ENCODE results near the gene RNF180.

Gene RNF180

DNA sequence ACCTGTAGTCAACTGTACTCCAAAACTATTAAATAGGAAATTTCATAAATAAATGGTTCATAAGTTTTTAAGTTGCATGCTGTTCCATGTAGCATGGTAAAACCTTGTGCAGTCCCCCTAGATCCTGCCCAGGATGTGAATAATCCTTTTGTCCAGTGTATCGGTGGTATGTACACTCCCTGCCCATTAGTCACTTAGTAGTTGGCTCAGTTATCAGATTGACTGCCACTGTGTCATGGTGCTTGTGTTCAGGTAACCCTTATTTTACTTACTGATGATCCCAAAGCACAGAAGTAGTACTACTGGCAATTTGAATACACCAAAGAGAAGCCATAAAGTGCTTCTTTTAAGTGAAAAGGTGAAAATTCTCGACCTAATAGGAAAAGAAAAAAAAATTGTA lies 134.2 kb downstream of the RNF180 start:
- H3K36me3 ChIP-seq (ENCODE audit: insufficient read depth, low read length): no peaks in the 10 kb centered on the region
- no peak for TF ChIP-seq POLR2AphosphoS5 (IDR thresholded peaks at IDR 0.05; ENCODE audit: borderline replicate concordance, low read depth, low read length)
- no peak for TF ChIP-seq EZH2 (IDR thresholded peaks at IDR 0.05)
- no peak for TF ChIP-seq FOXP2 (optimal IDR thresholded peaks at IDR 0.05; ENCODE audit: control extremely low read depth, extremely low read length, insufficient read depth)
- no peak overlapping the region for H3K9ac ChIP-seq (ENCODE audit: insufficient read length)
- H3K27ac ChIP-seq: no peak overlapping the region
- DNase-seq (ENCODE audit: low read depth, low spot score): no peak
- no peaks in the 10 kb centered on the region for H3K9me3 ChIP-seq (ENCODE audit: low read depth, low read length)
- H3K4me3 ChIP-seq: no peak overlapping the region

DNA sequence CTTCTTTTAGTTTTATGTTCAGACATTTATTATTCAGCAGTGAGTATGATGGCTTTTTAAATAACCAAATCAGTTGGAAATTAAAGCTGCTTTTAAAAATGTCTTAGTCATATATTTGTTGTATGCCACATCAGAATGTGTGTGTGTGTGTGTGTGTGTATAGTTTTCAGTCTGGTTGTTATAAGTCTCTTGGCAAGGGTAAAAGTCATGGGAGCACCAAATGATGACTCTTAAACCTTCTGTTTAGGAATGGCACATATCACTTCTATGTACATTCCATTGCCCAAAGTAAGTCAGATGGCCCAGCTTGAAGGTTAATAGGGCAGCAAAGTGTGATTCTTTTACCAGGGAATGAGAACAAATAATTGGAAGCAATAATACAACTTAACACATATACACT lies 135.9 kb downstream of the RNF180 start:
- H3K9me3 ChIP-seq (ENCODE audit: low read depth, low read length): no peaks in the 10 kb centered on the region
- DNase-seq (ENCODE audit: low read depth, low spot score): no peak
- TF ChIP-seq POLR2AphosphoS5 (IDR thresholded peaks at IDR 0.05; ENCODE audit: borderline replicate concordance, low read depth, low read length): no peak
- no peak for TF ChIP-seq EZH2 (IDR thresholded peaks at IDR 0.05)
- TF ChIP-seq FOXP2 (optimal IDR thresholded peaks at IDR 0.05; ENCODE audit: control extremely low read depth, extremely low read length, insufficient read depth): no peak

DNA sequence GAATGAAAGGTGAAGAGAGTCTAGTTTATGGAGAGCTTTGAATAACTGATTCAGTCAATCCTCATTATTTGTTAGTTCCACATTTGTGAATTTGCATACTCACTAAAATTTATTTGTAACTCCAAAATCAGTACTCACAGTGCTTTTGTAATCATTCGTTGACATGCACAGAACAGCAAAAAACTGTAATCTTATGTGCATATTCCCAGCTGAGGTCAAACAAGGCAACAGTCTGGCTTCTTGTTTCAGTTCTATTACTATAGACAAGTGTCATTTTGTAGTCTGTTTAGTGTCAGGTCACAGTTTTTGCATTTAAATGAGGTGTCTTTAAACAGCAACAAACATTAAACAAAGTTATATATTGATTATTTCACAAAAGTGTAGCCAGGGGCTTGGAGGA lies 142.5 kb downstream of the RNF180 start:
- TF ChIP-seq EZH2 (IDR thresholded peaks at IDR 0.05): no peak
- TF ChIP-seq POLR2AphosphoS5 (IDR thresholded peaks at IDR 0.05; ENCODE audit: borderline replicate concordance, low read depth, low read length): no peak
- TF ChIP-seq FOXP2 (optimal IDR thresholded peaks at IDR 0.05; ENCODE audit: control extremely low read depth, extremely low read length, insufficient read depth): no peak
- no peak overlapping the region for H3K4me3 ChIP-seq
- DNase-seq (ENCODE audit: low read depth, low spot score): no peak
- H3K9ac ChIP-seq (ENCODE audit: insufficient read length): no peak overlapping the region
- H3K9me3 ChIP-seq (ENCODE audit: low read depth, low read length): no peaks in the 10 kb centered on the region
- H3K36me3 ChIP-seq (ENCODE audit: insufficient read depth, low read length): no peaks in the 10 kb centered on the region
- H3K27ac ChIP-seq: no peak overlapping the region

More for the DNA sequence above, 135.9 kb downstream of the RNF180 start:
- Histone ChIP-seq H3K27ac (no peak overlapping the region), H3K36me3 (ENCODE audit: insufficient read depth, low read length) (no peaks in the 10 kb centered on the region), H3K4me3 (no peak overlapping the region), H3K9ac (ENCODE audit: insufficient read length) (no peak overlapping the region)

GRCh38 chr5:64312491-64312890 lies 146.8 kb downstream of the RNF180 start:
- H3K27ac ChIP-seq: no peak overlapping the region
- no peak for DNase-seq (ENCODE audit: low read depth, low spot score)
- TF ChIP-seq POLR2AphosphoS5 (IDR thresholded peaks at IDR 0.05; ENCODE audit: borderline replicate concordance, low read depth, low read length) (no peak), FOXP2 (optimal IDR thresholded peaks at IDR 0.05; ENCODE audit: control extremely low read depth, extremely low read length, insufficient read depth) (no peak), EZH2 (IDR thresholded peaks at IDR 0.05) (no peak)
- H3K9me3 ChIP-seq (ENCODE audit: low read depth, low read length): no peaks in the 10 kb centered on the region
- no peak overlapping the region for H3K9ac ChIP-seq (ENCODE audit: insufficient read length)
- no peaks in the 10 kb centered on the region for H3K36me3 ChIP-seq (ENCODE audit: insufficient read depth, low read length)
- no peak overlapping the region for H3K4me3 ChIP-seq

- Histone ChIP-seq H3K9me3 (ENCODE audit: low read depth, low read length) (no peaks in the 10 kb centered on the region), H3K27ac (no peak overlapping the region), H3K36me3 (ENCODE audit: insufficient read depth, low read length) (no peaks in the 10 kb centered on the region), H3K4me3 (no peak overlapping the region), H3K9ac (ENCODE audit: insufficient read length) (no peak overlapping the region)
- DNase-seq (ENCODE audit: low read depth, low spot score): no peak
- TF ChIP-seq EZH2 (IDR thresholded peaks at IDR 0.05): no peak
- TF ChIP-seq POLR2AphosphoS5 (IDR thresholded peaks at IDR 0.05; ENCODE audit: borderline replicate concordance, low read depth, low read length): no peak
- no peak for TF ChIP-seq FOXP2 (optimal IDR thresholded peaks at IDR 0.05; ENCODE audit: control extremely low read depth, extremely low read length, insufficient read depth)
These were observed 150.1 kb downstream of the RNF180 start for GRCh38 chr5:64315778-64316177.

- DNase-seq (ENCODE audit: low read depth, low spot score): no peak
- Histone ChIP-seq H3K4me3 (no peak overlapping the region), H3K9ac (ENCODE audit: insufficient read length) (no peak overlapping the region), H3K36me3 (ENCODE audit: insufficient read depth, low read length) (no peaks in the 10 kb centered on the region), H3K9me3 (ENCODE audit: low read depth, low read length) (no peaks in the 10 kb centered on the region), H3K27ac (no peak overlapping the region)
- no peak for TF ChIP-seq POLR2AphosphoS5 (IDR thresholded peaks at IDR 0.05; ENCODE audit: borderline replicate concordance, low read depth, low read length)
- no peak for TF ChIP-seq FOXP2 (optimal IDR thresholded peaks at IDR 0.05; ENCODE audit: control extremely low read depth, extremely low read length, insufficient read depth)
- TF ChIP-seq EZH2 (IDR thresholded peaks at IDR 0.05): no peak
These were observed 152.5 kb downstream of the RNF180 start for GRCh38 chr5:64318175-64318574.

DNA sequence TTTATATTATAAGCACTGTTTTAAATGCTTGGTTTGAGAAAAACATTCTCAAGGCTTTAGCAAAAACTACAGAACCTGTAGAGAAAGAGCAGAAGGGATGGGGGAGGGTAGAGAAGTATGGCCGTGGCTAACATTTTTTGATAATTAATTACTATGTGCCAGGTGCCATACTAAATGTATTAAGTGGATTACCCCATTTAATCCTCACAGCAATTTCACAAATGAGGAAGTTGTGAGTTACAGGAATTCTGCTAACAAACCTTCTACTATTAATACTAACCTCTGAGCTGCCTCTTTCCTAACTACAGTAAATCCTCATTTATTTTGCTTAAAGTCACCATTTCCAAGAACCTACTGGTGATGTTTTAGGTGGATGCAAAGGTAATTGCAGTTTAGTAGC lies 157.9 kb downstream of the RNF180 start:
- TF ChIP-seq FOXP2 (optimal IDR thresholded peaks at IDR 0.05; ENCODE audit: control extremely low read depth, extremely low read length, insufficient read depth): no peak
- TF ChIP-seq POLR2AphosphoS5 (IDR thresholded peaks at IDR 0.05; ENCODE audit: borderline replicate concordance, low read depth, low read length): no peak
- no peak for TF ChIP-seq EZH2 (IDR thresholded peaks at IDR 0.05)
- no peaks in the 10 kb centered on the region for H3K36me3 ChIP-seq (ENCODE audit: insufficient read depth, low read length)
- H3K9ac ChIP-seq (ENCODE audit: insufficient read length): no peak overlapping the region
- no peak overlapping the region for H3K4me3 ChIP-seq
- no peak for DNase-seq (ENCODE audit: low read depth, low spot score)
- no peaks in the 10 kb centered on the region for H3K9me3 ChIP-seq (ENCODE audit: low read depth, low read length)
- H3K27ac ChIP-seq: no peak overlapping the region

- Histone ChIP-seq H3K9ac (ENCODE audit: insufficient read length) (no peak overlapping the region), H3K9me3 (ENCODE audit: low read depth, low read length) (no peaks in the 10 kb centered on the region), H3K36me3 (ENCODE audit: insufficient read depth, low read length) (no peaks in the 10 kb centered on the region), H3K4me3 (no peak overlapping the region), H3K27ac (no peak overlapping the region)
- TF ChIP-seq POLR2AphosphoS5 (IDR thresholded peaks at IDR 0.05; ENCODE audit: borderline replicate concordance, low read depth, low read length): no peak
- no peak for TF ChIP-seq EZH2 (IDR thresholded peaks at IDR 0.05)
- no peak for TF ChIP-seq FOXP2 (optimal IDR thresholded peaks at IDR 0.05; ENCODE audit: control extremely low read depth, extremely low read length, insufficient read depth)
- DNase-seq (ENCODE audit: low read depth, low spot score): no peak
These were observed 165.1 kb downstream of the RNF180 start for GRCh38 chr5:64330728-64331231.
